ENCODE results near the gene OR6K2.

The OR6K2 gene

GRCh38 chr1:158685085-158685484 lies 15.4 kb downstream of the OR6K2 start:
- DNase-seq (ENCODE audit: low spot score) = no peak

DNA sequence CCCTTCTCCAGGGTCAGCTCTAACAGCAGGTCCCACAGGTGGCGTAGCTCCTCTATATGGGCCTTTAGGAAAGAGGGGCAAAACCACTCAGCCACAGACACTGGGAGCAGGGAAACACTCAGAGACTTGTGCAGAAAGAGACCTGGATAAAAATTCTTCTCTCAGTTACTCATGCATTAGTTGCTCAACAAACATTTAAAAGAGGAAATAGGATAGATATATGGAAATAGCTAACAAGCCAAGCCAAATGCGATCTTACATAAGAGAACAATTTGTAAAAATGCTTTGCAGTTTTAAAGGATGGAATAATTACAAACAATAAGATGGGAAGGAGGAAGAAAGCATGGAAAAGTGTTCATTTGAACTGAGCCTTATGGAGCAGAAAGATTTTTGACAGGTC lies 18.8 kb downstream of the OR6K2 start:
- DNase-seq (ENCODE audit: low spot score) = no peak

DNA sequence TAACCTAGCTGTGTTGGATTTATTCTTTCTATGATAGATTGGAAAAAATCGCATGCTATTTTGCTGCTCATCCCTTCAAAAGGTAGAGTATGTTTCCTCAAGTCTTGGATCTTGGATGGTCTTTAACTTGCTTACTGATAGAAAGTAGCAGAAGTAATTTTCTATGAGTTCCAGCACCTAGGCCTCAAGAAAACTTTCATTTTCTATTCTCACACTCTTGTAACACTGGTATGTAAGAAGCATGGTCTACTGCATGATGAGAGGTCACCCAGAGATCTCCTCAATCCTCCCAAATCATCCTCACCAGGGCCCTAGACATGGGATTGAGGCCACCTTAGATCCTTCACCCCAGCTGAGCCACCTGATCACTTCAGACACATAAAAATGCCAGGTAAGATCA lies 21.2 kb downstream of the OR6K2 start:
- DNase-seq (ENCODE audit: low spot score) = no peak

- DNase-seq (ENCODE audit: low spot score) = no peak
Observed at GRCh38 chr1:158675563-158676323, 24.7 kb downstream of the OR6K2 start.

GRCh38 chr1:158674302-158674701 lies 26.1 kb downstream of the OR6K2 start:
- DNase-seq (ENCODE audit: low spot score) = no peak

DNA sequence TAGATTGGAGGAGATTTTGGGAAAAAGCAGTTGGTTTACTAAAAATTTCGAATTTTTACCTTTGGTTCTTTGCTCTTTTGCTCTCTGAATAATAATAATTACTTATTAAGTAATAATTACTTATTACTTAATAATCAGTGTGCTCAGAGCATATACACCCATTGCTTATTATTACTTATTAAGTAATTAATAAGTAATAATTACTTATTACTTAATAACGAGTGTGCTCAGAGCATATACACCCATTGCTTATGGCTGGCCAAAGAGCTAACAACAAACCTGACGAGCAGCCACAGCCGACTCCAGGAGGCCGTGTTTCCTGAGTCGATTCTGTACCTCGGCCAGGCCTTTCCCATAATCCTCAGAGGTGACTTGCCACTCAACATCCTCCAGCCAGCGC lies 34.4 kb downstream of the OR6K2 start:
- no peak for DNase-seq (ENCODE audit: low spot score)

- no peak for DNase-seq (ENCODE audit: low spot score)
Observed at GRCh38 chr1:158654571-158654970, 45.9 kb downstream of the OR6K2 start.

GRCh38 chr1:158654086-158654485 lies 46.4 kb downstream of the OR6K2 start:
- no peak for DNase-seq (ENCODE audit: low spot score)

DNA sequence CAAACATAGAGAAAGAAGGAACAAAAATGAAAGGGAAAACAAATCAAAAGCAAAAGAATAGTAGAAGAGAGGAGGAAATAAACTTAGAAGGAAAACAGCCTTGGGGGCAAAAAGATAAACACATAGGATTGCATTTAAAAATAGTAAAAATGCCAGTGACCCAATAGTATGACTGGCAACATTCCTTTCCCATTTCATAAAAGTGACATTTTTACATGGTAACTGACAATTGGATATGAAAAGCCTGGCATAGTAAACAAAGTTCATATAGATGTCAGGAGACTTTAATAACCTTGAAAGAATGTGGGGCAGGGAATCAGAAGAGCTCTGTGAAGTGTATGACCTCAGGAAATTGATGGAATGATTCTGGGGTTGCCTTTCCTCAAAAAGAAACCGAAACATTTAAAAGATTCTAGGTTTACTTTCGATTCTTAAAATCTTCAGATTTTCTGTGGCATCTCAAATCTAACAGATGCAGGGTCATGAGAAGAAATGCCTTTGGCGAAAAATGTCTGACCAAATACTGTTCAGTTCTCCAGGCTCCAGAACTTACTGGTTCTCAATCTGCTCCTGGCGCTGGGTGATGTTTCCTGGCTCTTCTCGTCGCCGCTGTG lies 47.6 kb downstream of the OR6K2 start:
- DNase-seq (ENCODE audit: low spot score) = no peak
